NCI-H1436 (cell line): ENCODE measurements around the gene NEURL1B.
"Not testable (repeated sequence)": the region's sequence is repeated elsewhere in the genome, so short reads cannot be mapped to it uniquely, and the experiment has no call there.

ENCODE experiments used
- DNase-seq: peaks from one replicate; lab custom pipeline; 2025; lab: John Stamatoyannopoulos, UW

The NEURL1B gene

DNA sequence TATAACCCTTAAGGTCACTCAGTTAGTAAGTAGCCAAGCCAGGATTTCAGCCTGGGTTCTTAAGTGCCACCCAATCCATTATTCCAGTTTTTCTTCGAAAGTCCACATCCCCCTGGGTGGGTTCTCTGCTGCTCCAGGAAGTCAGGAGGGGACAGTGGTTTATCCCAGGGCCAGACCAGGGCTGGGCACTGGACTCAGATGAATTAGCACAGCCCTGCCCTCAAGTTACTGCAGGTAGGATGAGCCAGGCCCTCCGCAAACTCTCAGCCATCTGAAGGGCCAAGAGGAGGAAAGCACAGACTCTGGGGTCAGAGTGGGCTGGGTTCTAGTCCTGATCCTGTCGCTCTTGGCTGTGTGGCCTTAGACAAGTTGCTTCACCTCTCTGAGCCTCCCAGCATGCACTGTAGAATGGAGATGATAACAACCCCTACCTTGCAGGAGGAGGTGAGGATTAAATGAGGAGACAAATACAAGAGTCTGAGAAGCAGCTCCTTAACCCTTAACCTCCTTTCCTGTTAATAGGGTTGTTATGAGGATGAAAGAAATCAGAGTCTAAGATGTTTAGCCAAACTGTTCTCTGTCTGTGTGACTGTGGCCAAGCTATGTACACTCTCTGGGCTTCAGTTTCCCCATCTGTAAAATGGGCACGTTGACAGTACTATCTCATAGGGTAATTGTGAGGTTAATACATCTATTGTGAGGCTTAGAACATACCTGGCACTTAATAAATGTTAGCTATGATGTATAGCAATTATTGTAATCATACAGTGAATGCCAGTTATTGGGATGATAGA lies 6.8 kb upstream of the NEURL1B start:
- DNase-seq: no peak

DNA sequence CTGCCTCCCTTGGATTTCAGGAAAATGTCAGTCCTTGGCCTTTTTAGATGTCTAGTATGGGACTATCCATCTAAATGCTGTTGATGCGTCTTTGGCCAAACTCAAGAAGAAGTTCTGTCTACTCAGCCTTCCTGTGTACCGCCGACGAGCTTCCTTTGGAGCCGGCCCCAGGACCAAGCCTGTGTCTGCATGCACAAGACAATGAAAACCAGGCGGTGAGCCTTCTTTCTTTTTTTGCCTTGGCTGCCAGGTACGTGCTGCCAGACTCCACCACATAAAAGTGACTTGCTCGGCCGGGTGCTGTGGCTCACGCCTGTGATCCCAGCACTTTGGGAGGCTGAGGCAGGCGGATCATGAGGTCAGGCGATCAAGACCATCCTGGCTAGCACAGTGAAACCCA lies 6.0 kb upstream of the NEURL1B start:
- DNase-seq: no peak

DNA sequence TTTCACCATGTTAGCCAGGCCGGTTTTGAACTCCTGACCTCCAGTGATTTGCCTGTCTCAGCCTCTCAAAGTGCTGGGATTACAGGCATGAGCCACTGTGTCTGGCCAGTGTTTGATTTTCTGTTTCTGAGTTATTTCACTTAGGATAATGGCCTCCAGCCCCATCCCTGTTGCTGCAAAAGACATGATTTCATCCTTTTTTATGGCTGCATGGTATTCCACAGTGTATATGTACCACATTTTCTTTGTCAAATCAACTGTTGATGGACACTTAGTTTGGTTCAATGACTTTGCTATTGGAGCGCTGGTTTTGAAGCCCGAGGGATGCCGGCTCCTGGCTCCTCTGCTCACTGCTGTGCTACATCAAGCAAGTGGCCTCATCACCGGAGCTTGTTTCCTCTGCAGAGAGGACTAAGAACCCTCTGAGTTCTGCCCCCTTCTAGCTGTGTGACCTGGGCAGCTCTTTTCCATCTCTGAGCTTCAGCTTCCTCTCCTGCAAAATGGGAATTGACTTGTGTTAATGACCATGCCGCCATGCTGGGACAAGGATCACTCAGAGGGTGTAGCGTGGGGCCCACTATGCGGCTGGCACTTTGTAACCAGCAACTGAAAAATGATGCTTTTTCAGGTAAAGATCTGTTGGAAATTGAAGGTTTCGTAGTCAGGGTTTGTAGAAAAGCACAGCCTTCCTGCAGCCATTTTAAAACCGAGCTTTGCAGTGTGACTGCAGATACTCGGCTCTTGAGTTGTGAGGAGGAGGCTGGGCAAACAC lies 4.6 kb upstream of the NEURL1B start:
- DNase-seq: no peak

DNA sequence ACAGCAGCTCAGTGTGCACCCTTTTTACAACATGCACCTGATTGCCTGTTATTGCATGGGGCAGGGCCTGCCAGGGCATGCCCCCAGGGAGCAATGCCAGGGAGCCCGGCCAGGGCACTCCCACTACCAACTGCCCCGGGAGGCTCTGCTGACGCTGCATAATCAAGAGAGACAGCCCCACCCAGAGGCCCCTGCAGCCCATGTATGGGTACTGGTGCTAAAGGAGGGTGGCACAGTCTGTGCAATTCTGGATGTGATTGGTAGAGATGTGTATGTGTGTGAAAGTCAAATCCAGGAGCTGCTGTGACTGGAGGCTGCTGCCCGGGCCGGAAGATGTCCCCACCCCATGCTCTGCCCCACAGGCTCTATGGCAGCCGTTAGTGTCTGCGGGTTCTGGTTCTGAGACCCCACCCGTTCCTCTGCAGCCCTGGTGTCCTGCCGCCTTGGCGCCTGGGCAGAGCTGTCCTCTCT lies 3.9 kb upstream of the NEURL1B start:
- peak; percentile 83 for DNase-seq

DNA sequence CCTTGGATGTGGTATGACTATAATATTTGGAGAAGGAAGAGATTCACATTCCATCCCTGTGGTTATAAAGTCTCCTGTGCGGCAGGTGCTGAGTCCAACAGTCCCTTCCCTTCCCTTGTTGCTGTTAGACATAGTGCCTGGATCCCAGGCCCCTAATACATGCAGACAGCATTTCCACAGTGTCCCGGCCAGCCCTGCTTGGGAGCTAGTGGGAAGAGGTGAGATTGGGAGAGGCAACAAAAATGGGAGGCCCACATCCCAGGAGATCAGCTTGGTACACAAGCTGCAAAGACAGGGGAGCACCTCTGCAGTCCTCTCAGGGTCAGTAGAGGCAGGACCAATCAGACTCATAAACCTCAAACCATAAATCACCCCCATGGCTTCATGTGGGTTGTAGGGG lies 3.3 kb upstream of the NEURL1B start:
- no peak for DNase-seq

DNA sequence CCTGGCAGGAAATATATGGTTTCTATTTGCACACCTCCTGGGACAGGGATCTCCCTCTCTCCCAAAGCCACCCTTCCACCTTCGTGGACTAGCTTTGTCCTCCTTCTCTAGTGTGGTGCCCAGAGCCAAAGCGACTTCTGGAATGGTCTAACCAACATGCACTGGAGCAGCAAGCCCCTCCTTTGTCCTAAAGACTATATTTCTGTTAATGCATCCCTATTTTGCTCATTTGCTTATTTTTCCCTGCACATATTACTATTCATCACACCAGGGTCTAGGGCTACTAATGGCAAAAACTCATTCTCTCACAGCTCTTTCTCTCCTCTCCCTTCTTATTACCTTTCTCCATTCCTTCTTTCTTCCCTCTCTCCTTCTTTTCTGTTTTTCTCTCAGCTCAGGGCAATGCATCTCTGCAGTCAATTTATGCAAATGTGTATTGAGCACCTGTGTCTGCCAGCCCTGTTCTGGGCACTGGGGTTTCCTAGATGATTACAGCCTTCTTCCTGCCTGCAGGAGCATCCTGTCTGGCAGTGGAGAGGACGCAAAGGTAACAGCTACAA lies 2.8 kb upstream of the NEURL1B start:
- no peak for DNase-seq

DNA sequence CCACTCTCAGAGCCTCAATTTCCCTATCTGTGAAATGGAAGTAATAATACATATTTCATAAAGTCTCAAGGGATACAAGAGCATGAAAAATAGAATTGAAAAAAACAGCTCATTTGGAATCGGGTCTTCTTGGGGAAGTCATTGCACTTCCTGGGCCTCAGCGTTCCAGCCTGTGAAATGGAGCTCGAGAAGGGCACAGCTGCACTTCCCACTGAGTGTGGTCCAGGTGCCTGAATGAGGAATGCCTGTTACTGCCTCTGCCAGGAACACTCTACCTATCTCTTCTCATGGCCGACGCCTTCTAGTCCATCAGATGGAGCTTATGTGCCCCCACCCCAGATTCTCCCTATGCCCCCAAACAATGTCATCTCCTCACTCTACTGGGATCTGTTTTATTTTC lies 924 bp upstream of the NEURL1B start:
- no peak for DNase-seq

DNA sequence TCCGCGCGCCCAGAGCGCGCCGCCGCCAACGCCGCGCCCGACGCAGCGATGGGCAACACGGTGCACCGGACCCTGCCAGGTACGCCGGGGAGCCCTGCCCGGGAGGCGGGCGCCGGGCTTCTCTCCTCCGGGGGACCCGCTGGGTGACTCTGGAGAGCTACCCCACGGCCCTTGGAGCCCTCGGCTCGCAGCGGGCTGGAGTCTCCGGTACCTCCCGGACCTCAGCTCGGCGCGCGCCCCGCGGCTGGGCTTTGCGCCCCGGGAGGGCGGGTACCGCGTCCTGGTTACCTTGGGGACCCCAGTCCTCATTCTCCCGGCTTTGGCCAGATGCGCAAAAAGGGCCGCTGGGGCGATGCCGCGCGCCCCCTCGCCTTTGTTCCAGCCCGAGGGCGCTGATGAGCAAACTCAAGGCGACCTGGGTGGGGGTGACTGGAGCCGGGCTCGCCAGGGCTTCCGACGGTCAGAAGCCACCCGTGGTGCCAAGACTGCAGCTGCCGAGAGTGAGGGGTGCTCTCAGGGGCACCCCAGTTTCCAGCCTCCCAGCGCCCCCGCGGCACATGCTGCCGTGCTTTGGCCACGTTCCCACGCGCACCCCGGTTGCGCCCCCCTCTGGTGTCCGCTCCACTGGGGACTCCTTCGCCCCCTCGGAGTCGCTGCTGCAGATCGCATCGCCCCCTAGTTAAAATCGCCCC lies 442 bp downstream of the NEURL1B start:
- DNase-seq: no peak

DNA sequence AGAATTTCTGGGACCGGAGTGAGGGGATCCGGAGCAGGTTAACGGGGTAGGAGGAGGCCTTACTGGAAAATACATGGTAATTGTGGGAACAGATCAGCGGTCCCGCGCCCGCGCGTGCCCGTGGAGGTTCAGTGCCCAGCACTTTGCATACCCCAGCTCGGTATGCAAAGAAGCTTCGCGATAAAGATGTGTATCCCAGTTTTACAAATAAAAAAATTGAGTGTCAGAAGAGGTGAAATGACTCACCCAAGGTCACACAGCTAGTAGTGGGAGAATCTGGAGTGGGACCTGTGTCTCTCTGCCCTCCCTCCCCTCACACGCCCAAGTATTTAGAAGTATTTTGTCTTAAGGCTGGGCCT lies 967 bp downstream of the NEURL1B start:
- DNase-seq: no peak

DNA sequence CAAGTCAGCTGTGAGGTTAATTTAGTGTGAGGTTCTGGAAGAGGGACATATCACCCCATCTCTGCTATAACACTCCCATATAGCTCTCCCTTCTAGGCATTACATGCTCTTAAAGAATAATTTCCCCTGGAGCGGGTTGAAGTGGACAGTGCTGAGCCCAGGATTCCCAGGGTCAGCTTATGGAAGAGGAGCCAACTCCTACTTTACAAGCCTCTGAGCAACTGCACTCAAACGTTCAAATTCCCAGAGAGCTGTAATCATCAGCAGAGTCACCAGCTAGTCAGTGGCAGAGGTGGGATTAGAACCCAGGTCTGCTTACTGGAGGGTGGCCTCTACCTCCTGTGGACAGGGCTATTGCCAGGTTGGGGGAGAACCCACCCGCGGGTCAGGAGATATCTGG lies 1.4 kb downstream of the NEURL1B start:
- DNase-seq: no peak

DNA sequence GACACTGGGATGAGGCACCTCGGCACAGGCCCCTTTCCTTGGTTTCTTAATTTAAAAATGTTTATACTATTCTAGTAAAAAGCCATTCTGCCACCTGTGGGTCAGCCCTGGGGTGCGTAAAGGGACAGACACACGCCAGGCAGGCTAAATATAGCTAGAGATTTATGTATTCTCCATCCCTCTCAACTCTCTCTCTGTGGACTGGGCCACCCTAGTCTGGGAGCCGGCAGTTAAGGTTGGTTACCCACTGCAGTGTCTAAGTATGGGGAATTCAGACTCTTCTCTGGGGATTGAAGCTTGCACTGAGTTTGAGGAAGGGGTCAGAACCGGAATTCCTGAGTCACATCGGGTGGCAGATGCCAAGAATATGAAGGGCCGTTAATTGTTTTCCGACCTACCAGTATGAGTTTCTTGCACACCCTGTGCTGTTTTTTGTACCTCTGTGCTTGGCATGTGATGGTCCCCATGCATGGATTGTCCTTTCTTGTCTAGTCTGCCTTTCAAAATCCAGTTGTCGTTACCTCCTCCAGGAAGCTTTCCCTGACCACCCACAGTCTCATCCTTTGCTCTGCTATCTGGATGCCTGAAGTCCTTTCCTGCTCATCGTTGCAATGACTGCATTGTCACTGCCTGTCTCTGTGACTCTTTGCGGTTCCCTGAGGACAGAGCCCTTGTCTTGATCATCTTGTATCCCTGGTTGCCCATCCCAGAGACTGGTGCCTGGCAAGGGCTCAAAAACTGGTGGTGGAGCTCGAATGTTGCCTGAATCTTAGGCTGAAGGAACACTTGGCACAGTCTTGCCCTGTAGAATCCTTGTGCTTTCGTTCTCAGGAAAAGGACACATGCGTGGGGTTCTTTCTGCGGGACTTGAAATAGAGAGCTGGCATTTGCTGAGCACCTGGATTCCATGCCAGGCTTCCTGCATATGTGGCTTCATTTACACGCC lies 2.1 kb downstream of the NEURL1B start:
- DNase-seq: no peak

DNA sequence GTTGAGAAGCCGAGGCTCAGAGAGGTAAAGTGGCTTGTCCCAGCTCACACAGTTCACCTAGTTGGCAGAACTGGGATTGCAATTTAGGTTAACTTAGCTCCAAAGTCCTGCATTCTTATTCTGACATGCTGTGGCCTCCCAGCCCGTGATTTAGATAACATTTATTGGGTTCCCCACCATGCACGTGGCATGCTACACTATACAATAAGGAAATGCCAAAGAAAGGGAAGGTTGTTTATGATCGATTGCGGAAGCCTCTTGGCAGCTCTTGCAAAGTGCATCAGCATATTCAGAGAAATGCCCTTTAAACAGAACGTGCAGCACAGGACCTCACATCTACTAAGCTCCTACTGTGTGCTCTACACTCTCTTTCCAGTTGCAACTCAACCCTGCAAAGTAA lies 3.2 kb downstream of the NEURL1B start:
- no peak for DNase-seq

DNA sequence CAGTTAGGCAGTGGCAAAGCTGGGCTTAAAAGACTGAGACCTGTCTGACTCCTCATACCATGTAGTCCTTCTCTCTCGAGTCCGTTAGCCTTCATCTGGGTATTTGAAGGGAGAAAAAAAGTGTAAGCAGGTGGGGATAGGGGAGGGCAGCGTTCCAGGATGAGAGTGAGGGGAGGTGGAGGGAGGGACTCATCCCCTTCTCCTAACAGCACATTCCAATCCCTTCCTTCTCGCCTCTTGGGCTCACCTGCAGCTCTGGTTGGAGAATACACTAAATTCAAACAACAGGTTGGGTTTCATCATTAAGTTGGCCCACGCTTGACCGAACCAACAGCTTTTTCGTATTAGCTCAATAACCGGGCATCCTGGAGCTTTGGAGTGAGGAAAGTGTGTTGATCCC lies 3.6 kb downstream of the NEURL1B start:
- no peak for DNase-seq

DNA sequence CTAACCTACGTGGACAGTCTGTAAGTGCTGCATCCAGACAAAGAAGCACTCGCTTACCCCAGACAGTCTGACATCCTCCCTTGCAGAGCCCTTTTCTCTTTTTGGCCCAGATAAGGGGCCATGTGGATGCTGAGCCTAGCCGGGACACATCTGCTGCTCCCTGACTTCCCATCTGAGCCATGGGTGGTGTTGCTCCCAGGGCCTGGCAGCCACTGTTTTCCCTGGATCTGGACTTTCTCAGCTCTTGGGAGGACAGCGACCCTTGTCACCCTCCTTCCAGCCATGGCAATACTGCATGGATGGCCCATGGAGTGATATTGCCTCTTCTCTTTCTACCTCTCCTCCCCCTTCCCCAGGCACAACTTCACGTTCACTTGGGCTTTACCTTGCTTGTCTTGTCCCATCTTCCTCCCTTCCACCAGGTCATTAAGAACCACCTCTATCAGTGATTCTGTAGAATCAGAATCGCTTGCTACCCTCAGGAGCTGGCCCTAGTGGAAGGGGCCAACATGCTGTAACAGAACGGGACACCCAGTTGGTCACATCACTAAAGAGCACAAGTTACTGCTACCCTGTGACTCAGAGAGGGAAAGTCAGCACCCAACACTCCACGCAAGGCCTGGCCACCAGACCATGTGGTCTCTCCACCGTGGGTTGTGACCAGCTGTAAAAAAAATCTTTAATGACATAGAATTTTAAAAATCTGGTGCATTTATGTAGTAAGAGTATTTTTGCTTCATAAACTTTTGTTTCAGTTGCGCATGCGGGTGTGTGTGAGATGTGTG lies 4.4 kb downstream of the NEURL1B start:
- DNase-seq: no peak

DNA sequence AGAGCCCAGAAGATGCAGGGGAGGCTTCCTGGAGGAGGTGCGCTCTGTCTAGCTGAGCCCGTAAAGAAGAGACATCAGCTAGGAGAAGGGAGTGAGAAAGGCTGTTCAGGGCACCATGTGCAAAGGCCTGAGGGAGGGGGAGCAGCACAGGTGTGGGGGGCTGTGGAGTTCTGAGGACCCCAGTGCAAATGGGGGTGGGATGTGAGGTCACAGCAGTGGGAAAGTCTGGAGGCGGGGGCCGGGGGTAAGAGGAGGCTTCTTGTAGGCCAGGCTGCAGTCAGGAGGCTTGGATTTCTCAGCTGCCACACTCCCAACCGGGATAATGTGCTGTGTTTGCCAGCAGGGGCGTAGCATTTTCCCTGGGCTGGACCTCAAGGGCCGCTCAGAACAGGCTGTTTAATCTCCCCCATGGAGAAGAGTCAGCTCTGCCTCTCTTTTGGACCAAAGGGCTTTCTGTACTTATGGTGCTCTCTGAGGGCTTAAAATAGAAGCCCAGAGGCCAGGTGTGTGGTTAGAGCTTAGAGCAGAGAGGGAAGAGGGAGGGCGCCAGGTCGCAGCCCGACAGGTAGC lies 5.7 kb downstream of the NEURL1B start:
- no peak for DNase-seq

DNA sequence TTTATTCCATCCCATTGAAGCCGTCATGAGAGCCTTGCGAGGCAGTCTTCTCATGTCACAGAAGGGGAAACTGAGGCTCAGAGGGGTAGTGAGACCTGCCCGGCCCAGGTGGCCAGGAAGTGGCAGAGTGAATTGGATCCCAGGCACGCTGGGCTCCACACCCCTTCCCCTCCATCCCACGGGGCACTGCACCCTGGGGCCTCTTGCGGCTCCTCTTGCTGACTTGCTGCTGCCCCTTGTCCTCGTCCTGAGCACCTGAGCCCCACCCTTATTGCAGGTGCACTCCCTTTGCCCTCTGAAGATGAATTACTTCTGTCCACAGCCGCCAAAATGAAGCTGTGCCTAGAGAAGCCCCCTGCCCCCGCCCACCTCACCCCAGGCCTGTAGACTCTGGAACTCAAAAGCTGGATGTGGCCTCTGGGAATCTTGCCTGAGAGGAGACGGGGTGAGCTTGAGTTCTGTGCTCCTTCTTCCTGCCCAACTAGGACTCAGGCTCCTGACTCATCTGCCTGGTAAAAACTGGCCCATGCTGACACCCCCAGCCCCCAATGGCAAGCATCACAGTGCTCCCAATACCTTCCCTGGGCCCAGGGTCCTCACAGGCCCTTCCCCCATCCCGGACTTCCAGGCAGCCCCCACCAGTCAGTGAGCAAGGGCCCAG lies 6.4 kb downstream of the NEURL1B start:
- DNase-seq: no peak

DNA sequence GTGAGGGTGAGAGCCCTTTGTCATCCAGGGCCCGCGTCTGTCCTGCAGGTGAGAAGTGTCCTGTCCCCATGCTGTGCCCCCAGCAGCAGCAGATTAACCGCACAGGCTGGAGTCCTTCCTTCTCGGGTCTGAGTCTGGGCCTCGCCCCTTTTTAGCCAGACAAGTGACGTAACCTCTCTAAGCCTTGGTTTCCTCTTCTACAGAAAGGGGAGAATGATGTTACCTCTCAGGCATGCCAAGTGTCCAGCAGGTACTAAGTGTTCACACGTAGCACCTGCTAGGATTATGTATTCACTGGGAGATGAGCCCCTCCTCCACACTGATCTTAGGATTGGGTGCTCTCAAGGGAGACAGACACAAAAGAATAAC lies 6.9 kb downstream of the NEURL1B start:
- DNase-seq: no peak

DNA sequence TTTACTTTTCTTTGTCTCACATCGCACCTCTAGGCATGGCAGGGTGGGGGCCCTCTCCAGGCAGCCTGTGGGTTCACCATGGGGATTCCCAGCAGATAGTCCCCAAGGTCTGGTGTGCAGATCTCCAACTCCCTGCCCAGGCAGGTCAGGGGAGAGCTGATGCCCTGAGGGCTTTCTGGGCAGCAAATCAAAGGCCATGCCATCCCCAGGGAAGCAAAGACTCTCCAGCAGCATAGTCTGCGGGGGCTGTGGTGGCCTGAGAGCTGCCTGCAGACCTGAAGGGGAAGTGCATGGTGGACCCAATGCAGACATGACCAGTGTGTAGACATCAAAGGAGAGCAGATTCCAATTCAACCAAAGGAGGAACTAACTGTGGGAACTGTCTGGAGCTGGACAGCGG lies 7.7 kb downstream of the NEURL1B start:
- no peak for DNase-seq

DNA sequence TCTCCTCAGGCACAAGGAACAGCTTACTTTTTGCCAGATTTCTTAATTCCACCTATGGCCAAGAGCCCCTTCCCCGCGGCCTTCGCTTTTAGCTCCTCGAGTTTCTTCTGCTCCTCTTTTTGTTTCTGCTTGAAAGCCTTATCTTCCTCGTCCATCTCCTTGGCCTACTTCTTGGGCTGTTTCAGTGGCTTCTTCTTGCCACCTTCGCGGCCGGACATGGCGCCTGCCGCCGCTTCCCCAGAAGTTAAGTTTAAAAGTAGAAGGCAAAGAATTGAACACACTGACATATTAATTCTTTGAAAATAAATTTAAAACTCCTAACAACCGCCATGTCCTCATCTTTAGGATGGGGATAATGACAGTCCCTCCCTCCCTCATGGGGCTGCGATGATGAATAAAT lies 15.4 kb downstream of the NEURL1B start:
- DNase-seq: not testable (repeated sequence)
